TTC549 (cell line): ENCODE data around the gene ACTN1.

Source experiments
- FAIRE-seq: peaks from 2 replicates; lab custom pipeline; 2012; peaks lifted over from hg19 to GRCh38; lab: Jason Lieb, UNC

ACTN1 gene

GRCh38 chr14:68969278-68970033 is 9.6 kb downstream of the ACTN1 start:
- no peak for FAIRE-seq

GRCh38 chr14:68968721-68969120 is 10.4 kb downstream of the ACTN1 start:
- no peak for FAIRE-seq

GRCh38 chr14:68968051-68968450 is 11.1 kb downstream of the ACTN1 start:
- FAIRE-seq, result no peak

- no peak for FAIRE-seq
Observed at GRCh38 chr14:68967459-68967940, 11.6 kb downstream of the ACTN1 start.

- no peak for FAIRE-seq
Observed at GRCh38 chr14:68966872-68967301, 12.2 kb downstream of the ACTN1 start.

- FAIRE-seq, result no peak
Observed at GRCh38 chr14:68965261-68965761, 13.8 kb downstream of the ACTN1 start.

GRCh38 chr14:68964300-68965093 is 14.6 kb downstream of the ACTN1 start:
- no peak for FAIRE-seq

GRCh38 chr14:68962681-68963080 is 16.4 kb downstream of the ACTN1 start:
- no peak for FAIRE-seq

- no peak for FAIRE-seq
Observed at GRCh38 chr14:68961781-68962584, 17.1 kb downstream of the ACTN1 start.

- FAIRE-seq, result no peak
Observed at GRCh38 chr14:68961361-68961760, 17.7 kb downstream of the ACTN1 start.

GRCh38 chr14:68960123-68960522 is 19.0 kb downstream of the ACTN1 start:
- no peak for FAIRE-seq

- no peak for FAIRE-seq
Observed at GRCh38 chr14:68959035-68959434, 20.1 kb downstream of the ACTN1 start.

- FAIRE-seq, result no peak
Observed at GRCh38 chr14:68958553-68958952, 20.5 kb downstream of the ACTN1 start.

- FAIRE-seq, result no peak
Observed at GRCh38 chr14:68957775-68958174, 21.3 kb downstream of the ACTN1 start.

GRCh38 chr14:68956724-68957123 is 22.4 kb downstream of the ACTN1 start:
- FAIRE-seq, result no peak

GRCh38 chr14:68955851-68956179 is 23.3 kb downstream of the ACTN1 start:
- FAIRE-seq, result no peak

- no peak for FAIRE-seq
Observed at GRCh38 chr14:68955164-68955850, 23.8 kb downstream of the ACTN1 start.

- no peak for FAIRE-seq
Observed at GRCh38 chr14:68953196-68953555, 25.9 kb downstream of the ACTN1 start.

GRCh38 chr14:68952531-68953195 is 26.4 kb downstream of the ACTN1 start:
- FAIRE-seq, result no peak

- no peak for FAIRE-seq
Observed at GRCh38 chr14:68951800-68952530, 27.1 kb downstream of the ACTN1 start.
